ENCODE measurements around the gene ZNF768.
"Not testable (repeated sequence)": the region's sequence is repeated elsewhere in the genome, so short reads cannot be mapped to it uniquely, and the experiment has no call there.

The ZNF768 gene

DNA sequence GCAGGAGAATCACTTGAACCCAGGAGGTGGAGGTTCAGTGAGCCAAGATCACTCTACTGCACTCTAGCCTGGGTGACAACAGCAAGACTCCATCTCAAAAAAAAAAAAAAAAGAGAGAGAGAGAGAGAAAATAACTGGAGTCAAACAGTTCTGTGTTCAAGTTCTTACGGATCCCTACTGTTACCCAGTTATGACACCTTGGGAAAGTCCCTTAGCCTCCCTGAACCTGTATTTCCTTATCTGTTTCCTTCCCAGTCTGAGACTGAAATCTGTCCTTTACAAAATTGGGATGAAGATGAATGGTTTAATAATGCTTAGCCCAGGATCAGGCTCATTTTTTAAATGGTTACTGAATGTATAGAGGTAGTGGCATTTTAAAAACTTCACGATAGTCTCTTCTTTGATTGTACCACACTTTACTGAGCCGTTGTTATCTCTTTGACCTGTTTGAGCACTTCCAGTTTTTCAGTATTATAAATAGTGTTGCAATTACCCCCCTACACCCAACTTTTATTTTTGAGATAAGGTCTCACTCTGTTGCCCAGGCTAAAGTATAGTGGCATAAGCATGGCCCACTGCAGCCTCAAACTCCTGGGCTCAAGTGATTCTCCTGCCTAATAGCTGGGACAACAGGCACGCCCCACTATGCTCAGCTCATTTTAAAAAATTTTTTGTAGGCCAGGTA, 17.1 kb downstream of the ZNF768 start:
- no peak for DNase-seq (ENCODE audit: low read depth)

- no peak for DNase-seq (ENCODE audit: low read depth)
Measured at GRCh38 chr16:30503403-30504296, 22.7 kb downstream of the ZNF768 start.

DNA sequence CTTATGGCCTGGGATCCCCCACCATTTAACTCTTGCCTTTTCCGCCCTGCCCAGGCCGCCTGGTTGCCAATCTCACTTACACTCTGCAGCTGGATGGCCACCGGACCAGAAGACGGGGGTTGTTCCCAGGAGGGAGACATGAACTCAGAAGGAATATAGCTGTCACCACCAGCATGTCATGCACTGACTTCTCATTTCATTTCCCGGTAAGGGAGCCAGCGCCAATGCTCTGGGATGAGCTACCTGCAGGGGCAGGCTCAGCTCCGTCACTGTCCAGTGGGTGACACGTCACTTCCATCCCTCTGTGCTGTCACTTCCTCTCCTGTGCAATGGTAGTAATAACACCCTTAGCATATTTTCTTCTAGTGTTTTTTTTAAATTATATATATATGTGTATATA, 27.1 kb downstream of the ZNF768 start:
- DNase-seq (ENCODE audit: low read depth), result no peak

GRCh38 chr16:30494709-30495108, 31.7 kb downstream of the ZNF768 start:
- DNase-seq (ENCODE audit: low read depth), result no peak

GRCh38 chr16:30493941-30494488, 32.4 kb downstream of the ZNF768 start:
- DNase-seq (ENCODE audit: low read depth), result no peak

DNA sequence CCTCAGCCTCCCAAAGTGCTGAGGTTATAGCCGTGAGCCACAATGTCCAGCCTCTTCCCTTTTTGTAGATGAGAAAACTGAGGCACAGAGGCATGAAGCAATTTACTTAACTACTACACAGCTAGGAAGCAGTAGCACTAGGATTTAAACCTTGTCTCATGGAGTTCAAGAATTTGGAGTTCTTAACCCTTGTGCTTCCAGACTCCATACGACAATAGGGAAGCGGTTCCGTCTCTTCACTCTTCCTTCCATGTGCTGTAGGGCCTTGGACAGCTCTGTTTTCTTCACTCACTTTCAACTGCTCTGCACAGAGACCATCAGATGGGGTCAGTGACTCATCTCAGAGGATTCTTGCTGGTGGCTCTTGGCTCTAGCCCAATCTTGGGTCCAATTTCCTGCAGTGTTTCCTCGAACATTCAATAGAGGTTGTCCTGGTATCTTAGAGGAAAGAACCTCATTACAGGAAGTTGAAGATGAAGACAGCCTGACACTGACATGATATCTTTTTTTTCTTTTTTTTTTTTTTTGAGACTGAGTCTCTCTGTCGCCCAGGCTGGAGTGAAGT, 34.5 kb downstream of the ZNF768 start:
- DNase-seq (ENCODE audit: low read depth), result no peak

DNA sequence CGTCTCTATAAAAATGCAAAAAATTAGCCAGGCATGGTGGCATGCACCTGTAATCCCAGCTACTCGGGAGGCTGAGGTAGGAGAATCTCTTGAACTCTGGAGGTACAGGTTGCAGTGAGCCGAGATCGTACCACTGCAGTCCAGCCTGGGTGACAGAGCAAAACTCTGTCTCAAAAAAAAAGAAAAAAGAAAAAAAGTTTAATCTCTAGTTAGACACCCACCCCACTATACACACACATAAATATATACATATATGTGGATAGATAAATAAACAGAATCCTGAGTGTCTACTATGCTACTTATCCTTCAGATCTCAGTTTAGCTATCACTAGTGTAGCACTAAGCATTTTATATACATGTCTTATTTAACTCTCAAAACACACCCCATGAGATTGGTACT, 35.1 kb downstream of the ZNF768 start:
- no peak for DNase-seq (ENCODE audit: low read depth)

- no peak for DNase-seq (ENCODE audit: low read depth)
Measured at GRCh38 chr16:30490210-30490609, 36.2 kb downstream of the ZNF768 start.

GRCh38 chr16:30488764-30489605, 37.4 kb downstream of the ZNF768 start:
- no peak for DNase-seq (ENCODE audit: low read depth)

DNA sequence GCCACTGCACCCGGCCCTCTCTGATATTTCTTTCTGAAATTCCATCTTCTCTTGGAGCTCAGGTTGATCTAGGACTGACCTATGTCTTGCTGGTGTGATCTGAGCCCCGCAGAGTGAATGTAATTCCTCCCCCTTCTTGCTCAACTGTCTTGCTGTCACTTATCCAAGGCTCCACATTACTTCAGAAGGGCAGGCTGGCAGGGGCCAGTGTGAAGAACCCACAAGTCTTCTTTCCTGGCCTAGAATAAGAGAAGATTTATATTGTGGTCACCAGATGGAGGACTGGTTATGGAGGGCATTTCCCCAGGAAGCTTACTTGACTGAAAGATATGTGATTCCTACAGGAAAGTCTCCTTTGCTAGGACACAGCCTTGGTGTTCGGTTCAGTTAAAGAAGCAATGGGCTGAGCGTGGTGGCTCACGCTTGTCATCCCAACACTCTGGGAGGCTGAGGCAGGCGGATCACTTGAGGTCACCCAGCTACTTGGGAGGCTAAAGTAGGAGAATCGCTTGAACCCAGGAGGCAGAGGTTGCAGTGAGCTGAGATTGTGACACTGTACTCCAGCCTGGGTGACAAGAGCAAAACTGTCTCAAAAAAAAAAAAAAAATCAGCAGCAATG, 40.4 kb downstream of the ZNF768 start:
- DNase-seq (ENCODE audit: low read depth), result no peak

GRCh38 chr16:30484887-30485286, 41.5 kb downstream of the ZNF768 start:
- DNase-seq (ENCODE audit: low read depth), result no peak

GRCh38 chr16:30482366-30482765, 44.0 kb downstream of the ZNF768 start:
- no peak for DNase-seq (ENCODE audit: low read depth)

- DNase-seq (ENCODE audit: low read depth), result no peak
Measured at GRCh38 chr16:30481381-30481780, 45.0 kb downstream of the ZNF768 start.

DNA sequence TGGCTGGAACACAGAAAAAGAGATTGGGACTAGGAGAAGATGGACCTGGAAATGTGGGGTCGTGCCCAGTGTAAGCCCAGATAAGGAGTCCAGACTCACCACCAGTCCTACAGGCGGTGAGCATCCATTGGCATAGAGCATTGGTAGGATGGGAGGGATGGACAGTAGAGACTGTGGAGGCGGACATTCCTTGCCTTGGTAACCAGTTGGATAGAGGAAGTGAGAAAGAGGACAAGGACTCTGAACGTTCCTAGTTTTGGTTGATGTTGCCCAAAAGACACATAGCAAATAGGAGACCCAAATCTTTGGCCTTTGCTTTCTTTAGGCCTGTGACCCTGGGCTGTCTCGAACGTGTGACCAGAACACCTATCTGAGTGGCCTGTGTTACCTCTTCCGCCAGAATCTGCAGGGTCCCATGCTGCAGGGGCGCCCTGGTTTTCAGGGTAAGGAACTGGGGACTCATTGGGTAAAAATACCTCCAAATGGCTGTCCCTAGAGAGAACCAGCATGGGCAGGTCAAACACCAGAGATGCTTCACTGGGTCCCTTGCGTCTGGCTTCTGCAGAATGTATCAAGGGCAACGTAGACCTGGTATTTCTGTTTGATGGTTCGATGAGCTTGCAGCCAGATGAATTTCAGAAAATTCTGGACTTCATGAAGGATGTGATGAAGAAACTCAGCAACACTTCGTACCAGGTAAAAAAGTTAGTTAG, 47.4 kb downstream of the ZNF768 start:
- no peak for DNase-seq (ENCODE audit: low read depth)

DNA sequence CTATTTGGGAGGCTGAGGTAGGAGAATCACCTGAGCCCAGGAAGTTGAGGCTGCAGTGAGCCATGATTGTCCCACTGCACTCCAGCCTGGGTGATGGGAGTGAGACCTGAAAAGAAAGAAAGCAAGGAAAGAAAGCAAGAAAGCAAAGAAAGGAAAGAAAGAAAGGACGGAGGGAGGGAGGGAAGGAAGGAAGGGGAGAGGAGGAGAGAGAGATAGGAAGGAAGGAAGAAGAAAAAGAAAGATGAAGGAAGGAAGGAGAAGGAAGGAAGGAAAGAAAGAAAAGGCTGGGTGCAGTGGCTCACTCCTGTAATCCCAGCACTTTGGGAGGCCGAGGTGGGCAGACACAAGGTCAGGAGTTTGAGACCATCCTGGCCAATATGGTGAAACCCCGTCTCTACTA, 48.6 kb downstream of the ZNF768 start:
- not testable (repeated sequence) for DNase-seq (ENCODE audit: low read depth)

- no peak for DNase-seq (ENCODE audit: low read depth)
Measured at GRCh38 chr16:30476991-30477390, 49.4 kb downstream of the ZNF768 start.

- DNase-seq (ENCODE audit: low read depth), result no peak
Measured at GRCh38 chr16:30474684-30475083, 51.7 kb downstream of the ZNF768 start.

GRCh38 chr16:30474074-30474452, 52.3 kb downstream of the ZNF768 start:
- DNase-seq (ENCODE audit: low read depth), result no peak

Data from stimulated activated CD8-positive, alpha-beta memory T cell treated with anti-CD3 and anti-CD28 coated beads, Interleukin-15, amount 100 ng/mL, for 24 hours (primary cell).